ENCODE results near the gene ULK1. TPM values are rescaled to one million over a fixed set of nuclear protein-coding genes. Genes with fewer than 3 reads are reported as not detected.

Gene ULK1
- total and polyA plus RNA-seq, 2 of the 13 experiments (the other 11 are each of a cell fraction or from before 2014, with no cell fraction given) = 2.8 to 10.1 TPM

DNA sequence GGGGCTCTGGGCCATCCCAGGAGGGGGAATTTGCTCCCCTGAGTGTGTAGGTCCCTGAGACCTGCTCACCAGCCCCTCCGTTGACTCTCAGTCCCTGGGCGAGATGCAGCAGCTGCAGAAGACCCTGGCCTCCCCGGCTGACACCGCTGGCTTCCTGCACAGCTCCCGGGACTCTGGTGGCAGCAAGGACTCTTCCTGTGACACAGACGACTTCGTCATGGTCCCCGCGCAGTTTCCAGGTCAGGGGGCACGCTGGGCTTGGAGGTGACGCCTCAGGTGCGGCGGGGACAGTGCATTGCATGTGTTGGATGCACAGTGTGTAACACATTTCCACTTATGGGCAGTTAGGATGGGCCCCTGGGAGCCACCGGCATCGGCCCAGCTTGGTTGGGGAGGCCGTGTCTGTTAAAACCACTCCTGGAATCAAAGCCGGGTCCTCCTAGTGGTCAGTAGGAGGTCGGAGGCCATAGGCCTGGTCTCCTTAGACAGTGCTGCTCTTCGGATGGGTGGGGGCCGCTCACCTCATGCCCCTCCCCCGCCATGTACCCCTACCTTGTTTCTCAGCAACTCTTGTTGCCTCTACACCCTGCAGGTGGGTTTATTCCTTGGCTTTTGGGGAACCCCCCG, 17.5 kb downstream of the ULK1 start:
- 100% methylated on average over 2 of the region's 22 CpGs for WGBS (ENCODE audit: low lambda C conversion rate)
- no peak for DNase-seq (ENCODE audit: low spot score)
- Histone ChIP-seq H3K9me3 (ENCODE audit: low read length) (no peaks in the 10 kb centered on the region), H3K4me3 (replicated peaks in 1 of 3; ENCODE audit: insufficient read depth in 1 of 3, low read depth in 2 of 3, low read length in 3 of 3) (no peak overlapping the region), H3K9ac (ENCODE audit: insufficient read depth, low read depth, low read length) (no peak overlapping the region), H3K4me1 (ENCODE audit: insufficient read depth, low read length) (peaks cover 11% of the 10 kb centered on the region; the same call in 1 of the 2 replicates), H3K27ac (ENCODE audit: extremely low read length, insufficient read depth, low read length) (no peak overlapping the region), H3K4me2 (ENCODE audit: low read depth, low read length) (no peak overlapping the region), H2AFZ (ENCODE audit: low read length) (no peak overlapping the region), H4K20me1 (ENCODE audit: insufficient read depth, low read length) (0 out of 2 replicates have a peak, but pooled peaks cover 4% of the 10 kb centered on the region), H3K27me3 (ENCODE audit: control insufficient read depth in 1 of 2, insufficient read depth in 2 of 2, low read length in 2 of 2) (no peaks in the 10 kb centered on the region), H3K36me3 (replicated peaks in 1 of 2; ENCODE audit: control insufficient read depth in 1 of 2, insufficient read depth in 2 of 2, low read length in 2 of 2) (peaks cover 28 to 54% of the 10 kb centered on the region in 2 experiments; a peak in 4 of 5 replicates), H3K79me2 (ENCODE audit: insufficient read depth, low read length) (no peaks in the 10 kb centered on the region)
- BruUV-seq (replicated peaks) = no TSS peak
- FAIRE-seq = no peak
- no peak for TF ChIP-seq SOX6 (IDR thresholded peaks at IDR 0.05)
- TF ChIP-seq SOX6 (CRISPR knock-in tag; IDR thresholded peaks at IDR 0.05) = no peak
- no peak for TF ChIP-seq RFX5 (IDR thresholded peaks at IDR 0.05; ENCODE audit: low read depth, low read length)
- TF ChIP-seq, protein P1, sequence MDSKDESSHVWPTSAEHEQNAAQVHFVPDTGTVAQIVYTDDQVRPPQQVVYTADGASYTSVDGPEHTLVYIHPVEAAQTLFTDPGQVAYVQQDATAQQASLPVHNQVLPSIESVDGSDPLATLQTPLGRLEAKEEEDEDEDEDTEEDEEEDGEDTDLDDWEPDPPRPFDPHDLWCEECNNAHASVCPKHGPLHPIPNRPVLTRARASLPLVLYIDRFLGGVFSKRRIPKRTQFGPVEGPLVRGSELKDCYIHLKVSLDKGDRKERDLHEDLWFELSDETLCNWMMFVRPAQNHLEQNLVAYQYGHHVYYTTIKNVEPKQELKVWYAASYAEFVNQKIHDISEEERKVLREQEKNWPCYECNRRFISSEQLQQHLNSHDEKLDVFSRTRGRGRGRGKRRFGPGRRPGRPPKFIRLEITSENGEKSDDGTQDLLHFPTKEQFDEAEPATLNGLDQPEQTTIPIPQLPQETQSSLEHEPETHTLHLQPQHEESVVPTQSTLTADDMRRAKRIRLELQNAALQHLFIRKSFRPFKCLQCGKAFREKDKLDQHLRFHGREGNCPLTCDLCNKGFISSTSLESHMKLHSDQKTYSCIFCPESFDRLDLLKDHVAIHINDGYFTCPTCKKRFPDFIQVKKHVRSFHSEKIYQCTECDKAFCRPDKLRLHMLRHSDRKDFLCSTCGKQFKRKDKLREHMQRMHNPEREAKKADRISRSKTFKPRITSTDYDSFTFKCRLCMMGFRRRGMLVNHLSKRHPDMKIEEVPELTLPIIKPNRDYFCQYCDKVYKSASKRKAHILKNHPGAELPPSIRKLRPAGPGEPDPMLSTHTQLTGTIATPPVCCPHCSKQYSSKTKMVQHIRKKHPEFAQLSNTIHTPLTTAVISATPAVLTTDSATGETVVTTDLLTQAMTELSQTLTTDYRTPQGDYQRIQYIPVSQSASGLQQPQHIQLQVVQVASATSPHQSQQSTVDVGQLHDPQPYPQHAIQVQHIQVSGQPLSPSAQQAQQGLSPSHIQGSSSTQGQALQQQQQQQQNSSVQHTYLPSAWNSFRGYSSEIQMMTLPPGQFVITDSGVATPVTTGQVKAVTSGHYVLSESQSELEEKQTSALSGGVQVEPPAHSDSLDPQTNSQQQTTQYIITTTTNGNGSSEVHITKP (CRISPR knock-in tag; IDR thresholded peaks at IDR 0.05; ENCODE audit: low read depth) = no peak
- TF ChIP-seq TEAD3 (CRISPR knock-in tag; optimal IDR thresholded peaks at IDR 0.05; ENCODE audit: borderline replicate concordance) = no peak
- TF ChIP-seq SALL2 (CRISPR knock-in tag; IDR thresholded peaks at IDR 0.05) = no peak
- TF ChIP-seq ZNF354B (CRISPR knock-in tag; IDR thresholded peaks at IDR 0.05) = no peak
- TF ChIP-seq ZNF792 (CRISPR knock-in tag; IDR thresholded peaks at IDR 0.05) = no peak
- no peak for TF ChIP-seq DR1 (CRISPR knock-in tag; IDR thresholded peaks at IDR 0.05)
- no peak for TF ChIP-seq GATAD2A (CRISPR knock-in tag; IDR thresholded peaks at IDR 0.05)
- TF ChIP-seq ELF1 (CRISPR knock-in tag; IDR thresholded peaks at IDR 0.05) = no peak
- TF ChIP-seq HNF1B (CRISPR knock-in tag; IDR thresholded peaks at IDR 0.05) = no peak
- no peak for TF ChIP-seq FOXO1 (CRISPR knock-in tag; IDR thresholded peaks at IDR 0.05)
- TF ChIP-seq HNF4A (CRISPR knock-in tag; IDR thresholded peaks at IDR 0.05) = no peak
- TF ChIP-seq CEBPG (CRISPR knock-in tag; IDR thresholded peaks at IDR 0.05) = no peak
- no peak for TF ChIP-seq ZNF761 (CRISPR knock-in tag; conservative IDR thresholded peaks at IDR 0.05)
- TF ChIP-seq MBD4 (IDR thresholded peaks at IDR 0.05; ENCODE audit: borderline replicate concordance, low read length) = no peak
- intact Hi-C loops (cut with micrococcal nuclease; ENCODE audit: unreplicated experiment) (loop anchor here (5.0 kb wide), 1 partner anchor 60 kb away; no protein-coding TSS in a partner anchor), in situ Hi-C loops (cut with HindIII; ENCODE audit: extremely low pct_ligation_motif_present, low pct_unique_long_range_greater_than_20kb) (no loop called here)
- ChIA-PET POLR2A (no interaction called here), CTCF (ENCODE audit: low intra/inter-chr PET ratio, low total read pairs) (no interaction called here)
- ATAC-seq = no peak

Measured in HepG2 (cell line).